A549 (cell line): Measurements from ENCODE around the gene TMEM43. TPM values are rescaled to one million over a fixed set of nuclear protein-coding genes. Genes with fewer than 3 reads are reported as not detected.

Experiments used
- ATAC-seq, 2 experiments: fragments of 200-7000 bp in 1 of 2; fragments of >200 bp in 1 of 2; cut with Nextera tagmentation in 1 of 2; cut with Tn5 transposase in 1 of 2; 3 replicates each; pipeline versions ENCODE4 v1.8.0 to v1.9.1; 2018 to 2020; ENCODE audit warnings: mild to moderate bottlenecking in 1 of 2, moderate library complexity in 1 of 2
- CTCF ChIA-PET: fragments of 300-600 bp; sonication (Branson Sonifier 250); formaldehyde crosslinking; extraction: SDS; loops from one replicate; lab custom pipeline; 2021; ENCODE audit warnings: antibody characterized with exemption, inconsistent platforms; lab: Yijun Ruan, JAX
- POLR2A ChIA-PET: fragments of 350-600 bp; formaldehyde crosslinking; extraction: SDS; loops from one replicate; lab custom pipeline; 2021; ENCODE audit warnings: antibody characterized with exemption, inconsistent platforms; lab: Yijun Ruan, JAX
- DNase-seq, 2 experiments: peaks; one replicate each; pipeline versions ENCODE4 v3.0.0 to v3.0.0-alpha.2; 2011 to 2016; ENCODE audit warnings: low read depth in 1 of 2, low spot score in 1 of 2
- FAIRE-seq: peaks from 2 replicates; lab custom pipeline; 2011; peaks lifted over from hg19 to GRCh38; lab: Jason Lieb, UNC
- H3K27ac ChIP-seq, 2 experiments: fragments of >200 bp; sonication (Bioruptor Twin); formaldehyde crosslinking; 3 replicates each; pipeline ENCODE4 v1.5.1; 2016 to 2017
- H3K4me1 ChIP-seq: fragments of >200 bp; sonication (Bioruptor Twin); formaldehyde crosslinking; 3 replicates; pipeline ENCODE4 v1.6.1; 2016
- H3K4me2 ChIP-seq: fragments of >200 bp; sonication (Bioruptor Twin); formaldehyde crosslinking; 3 replicates; pipeline ENCODE4 v1.6.1; 2016
- H3K4me3 ChIP-seq: fragments of >200 bp; sonication (Bioruptor Twin); formaldehyde crosslinking; 3 replicates; pipeline ENCODE4 v1.5.1; 2016
- H3K9me3 ChIP-seq: fragments of >200 bp; sonication (Bioruptor Twin); formaldehyde crosslinking; 3 replicates; pipeline ENCODE4 v1.6.1; 2016
- BHLHE40 ChIP-seq: IDR thresholded peaks from 2 replicates; pipeline ENCODE4 v1.6.1; 2012; ENCODE audit warnings: low read depth, low read length, inconsistent platforms
- CBX2 ChIP-seq: fragments of 200-600 bp; sonication (generic); IDR thresholded peaks from 2 replicates; pipeline ENCODE4 v1.6.1; 2016; ENCODE audit warnings: low read depth, mild to moderate bottlenecking, borderline replicate concordance
- CEBPB ChIP-seq, 2 experiments: fragments of >200 bp in 1 of 2; sonication (Bioruptor Twin) in 1 of 2; formaldehyde crosslinking in 1 of 2; IDR thresholded peaks; 2 replicates each; pipeline ENCODE4 v1.6.1; 2012 to 2016
- CHD2 ChIP-seq: fragments of 150-350 bp; IDR thresholded peaks from 2 replicates; pipeline ENCODE4 v1.6.1; 2014; ENCODE audit warnings: low read length; ENCODE audit not compliant: partially characterized antibody
- EP300 ChIP-seq, 2 experiments: fragments of >200 bp; sonication (Bioruptor Twin); formaldehyde crosslinking; IDR thresholded peaks; 2 replicates in 1 of 2; 3 replicates in 1 of 2; pipeline ENCODE4 v1.6.1; 2016 to 2017
- GATA3 ChIP-seq: IDR thresholded peaks from 2 replicates; pipeline ENCODE4 v1.6.1; 2012; ENCODE audit warnings: borderline replicate concordance
- HOXA7 ChIP-seq: fragments of 250-450 bp; sonication (Bioruptor Pico); IDR thresholded peaks from 2 replicates; pipeline ENCODE4 v1.5.0; 2020; ENCODE audit warnings: mild to moderate bottlenecking, moderate library complexity
- KDM5A ChIP-seq: fragments of 200-600 bp; sonication (generic); IDR thresholded peaks from 2 replicates; pipeline ENCODE4 v1.6.1; 2016; ENCODE audit warnings: antibody characterized with exemption, mild to moderate bottlenecking
- MAZ ChIP-seq: fragments of 150-350 bp; IDR thresholded peaks from 2 replicates; pipeline ENCODE4 v1.6.1; 2014; ENCODE audit warnings: antibody characterized with exemption, low read depth, low read length, borderline replicate concordance
- NFE2L2 ChIP-seq: fragments of 150-350 bp; conservative IDR thresholded peaks from 2 replicates; pipeline ENCODE4 v1.6.1; 2014; ENCODE audit warnings: low read length
- POLR2AphosphoS2 ChIP-seq: conservative IDR thresholded peaks from 2 replicates; pipeline ENCODE4 v1.6.1; 2012; ENCODE audit warnings: low read length, improper control_type of control experiment, inconsistent platforms
- RCOR1 ChIP-seq: fragments of 150-350 bp; IDR thresholded peaks from 2 replicates; pipeline ENCODE4 v1.6.1; 2014; ENCODE audit warnings: antibody characterized with exemption, low read length, low read depth
- WGBS: methylation state at CpG from one replicate; pipeline ENCODE4 v1.1.6; 2017; ENCODE audit errors: missing lambda C conversion rate; 5-methylcytosine and 5-hydroxymethylcytosine counted together
- polyA plus RNA-seq, 4 experiments: library from polyadenylated mRNA; depleted of rRNA in 3 of 4; stranded (reverse); fragments of >200 nt; fragmentation: RNase III in 1 of 4; extraction: RNeasy Plus Mini Kit Qiagen cat#74134 plus additional on column Dnase treatment in 1 of 4; gene quantifications; 2 replicates in 3 of 4; 3 replicates in 1 of 4; pipeline ENCODE4 v1.2.3, GENCODE V29; 2011 to 2017
- TF ChIP-seq, protein P1 (sequence below): fragments of 250-450 bp; sonication (Bioruptor Pico); IDR thresholded peaks from 2 replicates; pipeline ENCODE4 v1.5.0; 2020; ENCODE audit warnings: low read depth, mild to moderate bottlenecking, moderate library complexity
- TF ChIP-seq, protein P2 (sequence below): IDR thresholded peaks from 2 replicates; pipeline ENCODE4 v1.6.1; 2012; ENCODE audit warnings: low read depth, borderline replicate concordance
- TF ChIP-seq, protein P3 (sequence below): fragments of 150-350 bp; IDR thresholded peaks from 2 replicates; pipeline ENCODE4 v1.6.1; 2014; ENCODE audit warnings: low read depth, mild to moderate bottlenecking, low read length

Gene TMEM43
- polyA plus RNA-seq, 2 of the 4 experiments (the other 2 are of a cell fraction): 41.1 to 79.0 TPM

DNA sequence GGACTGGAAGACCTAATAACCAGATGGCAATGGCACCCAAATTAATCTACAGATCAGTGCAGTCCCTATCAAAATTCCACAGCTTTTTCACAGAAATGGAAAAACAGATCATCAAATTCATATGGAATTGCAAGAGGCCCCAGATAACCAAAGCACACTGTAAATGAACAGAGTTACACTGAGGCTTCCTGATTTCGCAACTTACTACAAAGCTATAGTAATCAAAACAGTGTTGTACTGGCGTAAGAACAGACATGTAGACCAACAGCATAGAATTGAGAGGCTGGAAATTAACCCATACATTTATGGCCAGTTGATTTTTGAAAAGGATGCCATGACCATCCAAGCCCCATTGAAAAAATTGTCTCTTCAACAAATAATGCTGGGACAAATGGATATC lies 37.3 kb downstream of the TMEM43 start:
- H3K4me3 ChIP-seq: no peak overlapping the region
- DNase-seq (no peak), FAIRE-seq (no peak), ATAC-seq (no peak)
- H3K4me1 ChIP-seq: no peaks in the 10 kb centered on the region
- H3K4me2 ChIP-seq: no peak overlapping the region
- peaks cover 19% of the 10 kb centered on the region for H3K9me3 ChIP-seq
- WGBS: 94% methylated on average over 2 of the region's 2 CpGs
- no peak for TF ChIP-seq RCOR1
- peak; percentile 41 to 51; a peak in 2 of 4 replicates for TF ChIP-seq CEBPB (IDR thresholded peaks at IDR 0.05)
- TF ChIP-seq MAZ: no peak
- no peak overlapping the region for H3K27ac ChIP-seq
- ChIA-PET CTCF (interaction anchor here (0.6 to 3.3 kb wide), 3 partner anchors 9 to 207 kb away, joined by 3 to 15 read pairs (median 3); no protein-coding TSS in a partner anchor), POLR2A (interaction anchor here (1.4 kb wide), 1 partner anchor 17 kb away, joined by 5 read pairs; the partner anchor contains the start of genes LSM3 and XPC)

DNA sequence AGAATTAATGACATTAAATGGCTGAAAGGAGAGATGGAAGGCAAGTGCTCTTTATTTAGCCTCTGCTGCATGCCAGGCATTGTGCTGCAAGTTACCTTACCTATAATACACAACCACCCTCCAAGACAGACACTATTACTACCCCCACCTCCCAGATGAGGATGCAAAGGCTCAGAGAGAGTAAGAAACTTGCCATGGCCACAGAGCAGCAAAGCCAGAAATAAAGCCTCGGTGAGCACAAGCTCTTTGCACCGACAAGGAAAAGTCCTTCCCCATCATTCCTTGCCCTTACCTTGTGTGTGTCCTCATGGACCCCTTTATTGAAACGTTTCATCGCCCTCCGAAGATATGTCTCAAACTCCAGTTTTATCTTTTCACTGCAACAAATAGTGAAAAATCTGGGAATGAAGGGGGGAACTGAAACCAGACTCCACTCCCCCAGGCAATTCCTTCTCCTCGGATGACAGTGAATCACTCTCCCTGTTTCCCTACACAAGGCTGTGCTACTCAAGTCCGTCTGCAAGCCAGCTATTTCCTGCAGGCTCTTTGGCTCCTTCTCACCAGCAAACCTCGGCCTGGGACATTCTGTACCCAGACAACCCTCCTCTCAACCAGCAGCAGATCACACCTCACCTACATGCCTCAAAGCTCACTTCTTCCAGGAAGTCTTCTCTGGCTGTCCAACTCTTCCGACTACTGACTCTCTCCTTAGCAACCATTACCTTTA lies 42.2 kb downstream of the TMEM43 start:
- ATAC-seq: no peak
- 90% methylated on average over 9 of the region's 9 CpGs for WGBS
- FAIRE-seq: no peak
- POLR2A ChIA-PET: interaction anchor here (0.9 to 3.4 kb wide), 3 partner anchors 11 to 43 kb away, joined by 3 to 12 read pairs (median 3); partner anchors contain the start of genes CHCHD4, LSM3 and XPC
- H3K4me3 ChIP-seq: no peak overlapping the region
- CTCF ChIA-PET: interaction anchor here (0.8 to 2.7 kb wide), 6 partner anchors 8 to 36 kb away, joined by 3 to 17 read pairs (median 4); no protein-coding TSS in a partner anchor
- H3K27ac ChIP-seq: no peak overlapping the region
- DNase-seq: no peak
- H3K4me1 ChIP-seq: peaks cover 24% of the 10 kb centered on the region
- TF ChIP-seq KDM5A (no peak), GATA3 (no peak), POLR2AphosphoS2 (no peak), BHLHE40 (no peak), CBX2 (no peak), HOXA7 (CRISPR knock-in tag) (no peak), RCOR1 (no peak), NFE2L2 (no peak), CEBPB (IDR thresholded peaks at IDR 0.05) (no peak), EP300 (IDR thresholded peaks at IDR 0.05) (no peak)
- TF ChIP-seq, protein P1, sequence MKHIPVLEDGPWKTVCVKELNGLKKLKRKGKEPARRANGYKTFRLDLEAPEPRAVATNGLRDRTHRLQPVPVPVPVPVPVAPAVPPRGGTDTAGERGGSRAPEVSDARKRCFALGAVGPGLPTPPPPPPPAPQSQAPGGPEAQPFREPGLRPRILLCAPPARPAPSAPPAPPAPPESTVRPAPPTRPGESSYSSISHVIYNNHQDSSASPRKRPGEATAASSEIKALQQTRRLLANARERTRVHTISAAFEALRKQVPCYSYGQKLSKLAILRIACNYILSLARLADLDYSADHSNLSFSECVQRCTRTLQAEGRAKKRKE (CRISPR knock-in tag): no peak
- TF ChIP-seq, protein P2, sequence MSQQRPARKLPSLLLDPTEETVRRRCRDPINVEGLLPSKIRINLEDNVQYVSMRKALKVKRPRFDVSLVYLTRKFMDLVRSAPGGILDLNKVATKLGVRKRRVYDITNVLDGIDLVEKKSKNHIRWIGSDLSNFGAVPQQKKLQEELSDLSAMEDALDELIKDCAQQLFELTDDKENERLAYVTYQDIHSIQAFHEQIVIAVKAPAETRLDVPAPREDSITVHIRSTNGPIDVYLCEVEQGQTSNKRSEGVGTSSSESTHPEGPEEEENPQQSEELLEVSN: no peak
- TF ChIP-seq, protein P3, sequence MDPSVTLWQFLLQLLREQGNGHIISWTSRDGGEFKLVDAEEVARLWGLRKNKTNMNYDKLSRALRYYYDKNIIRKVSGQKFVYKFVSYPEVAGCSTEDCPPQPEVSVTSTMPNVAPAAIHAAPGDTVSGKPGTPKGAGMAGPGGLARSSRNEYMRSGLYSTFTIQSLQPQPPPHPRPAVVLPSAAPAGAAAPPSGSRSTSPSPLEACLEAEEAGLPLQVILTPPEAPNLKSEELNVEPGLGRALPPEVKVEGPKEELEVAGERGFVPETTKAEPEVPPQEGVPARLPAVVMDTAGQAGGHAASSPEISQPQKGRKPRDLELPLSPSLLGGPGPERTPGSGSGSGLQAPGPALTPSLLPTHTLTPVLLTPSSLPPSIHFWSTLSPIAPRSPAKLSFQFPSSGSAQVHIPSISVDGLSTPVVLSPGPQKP: no peak
- H3K9me3 ChIP-seq: peaks cover 7% of the 10 kb centered on the region; the same call in 2 of the 3 replicates
- no peak overlapping the region for H3K4me2 ChIP-seq

DNA sequence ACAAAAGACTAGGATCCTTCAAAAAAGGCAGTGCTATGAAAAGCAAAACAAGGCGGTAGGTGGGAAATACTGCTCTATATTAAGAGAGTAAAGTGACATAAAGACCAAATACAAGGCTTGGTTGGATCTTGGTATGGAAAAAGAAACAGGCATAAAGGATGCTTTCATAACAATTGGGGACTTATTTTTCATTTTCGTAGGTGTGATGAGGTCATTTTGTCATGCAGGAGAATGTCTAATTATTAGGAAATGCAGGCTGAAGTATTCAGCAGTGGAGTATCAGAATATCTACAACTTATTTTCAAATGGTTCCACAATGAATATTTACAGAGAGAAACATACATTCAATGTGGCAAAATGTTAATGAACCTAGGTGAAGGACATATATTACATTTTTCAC lies 44.6 kb downstream of the TMEM43 start:
- no peak overlapping the region for H3K4me2 ChIP-seq
- H3K9me3 ChIP-seq: no peaks in the 10 kb centered on the region
- no peak for TF ChIP-seq CHD2
- DNase-seq (no peak), ATAC-seq (no peak), FAIRE-seq (no peak)
- POLR2A ChIA-PET: interaction anchor here (1.4 to 3.4 kb wide), 2 partner anchors 9 kb away, joined by 10 to 12 read pairs; partner anchors contain the start of genes LSM3 and XPC
- no peak overlapping the region; a peak in 1 of 6 replicates for H3K27ac ChIP-seq
- H3K4me1 ChIP-seq: peaks cover 29% of the 10 kb centered on the region
- CTCF ChIA-PET: interaction anchor here (1.5 kb wide), 1 partner anchor 16 kb away, joined by 3 read pairs; no protein-coding TSS in a partner anchor
- 91% methylated on average over 2 of the region's 2 CpGs for WGBS
- no peak overlapping the region for H3K4me3 ChIP-seq
